ENCODE measurements around the gene MACROD2.

- TF ChIP-seq POLR2A (IDR thresholded peaks at IDR 0.05; ENCODE audit: low read depth, low read length) (no peak), POLR2AphosphoS5 (IDR thresholded peaks at IDR 0.05; ENCODE audit: low read depth, low read length) (no peak), TAF1 (IDR thresholded peaks at IDR 0.05; ENCODE audit: low read depth, low read length) (no peak)
These were observed 132.4 kb downstream of the MACROD2 start for GRCh38 chr20:14127514-14128223.
